HepG2 (cell line): ENCODE results near the gene HPD. TPM values are rescaled to one million over a fixed set of nuclear protein-coding genes. Genes with fewer than 3 reads are reported as not detected.
A peak's percentile ranks its signal among the peaks of the same experiment; 100 is the strongest.

Experiments used
- AGO1 ChIP-seq: fragments of 200-400 bp; formaldehyde crosslinking; IDR thresholded peaks from 2 replicates; pipeline ENCODE4 v1.6.1; 2017; ENCODE audit warnings: mild to moderate bottlenecking, low read depth, low read length, moderate library complexity; ENCODE audit not compliant: poor library complexity, severe bottlenecking
- CBFB ChIP-seq: sonication (generic); formaldehyde crosslinking; IDR thresholded peaks from 2 replicates; pipeline ENCODE4 v1.4.0; 2020; ENCODE audit warnings: missing genetic modification reagents
- HNRNPK ChIP-seq: fragments of 200-400 bp; formaldehyde crosslinking; IDR thresholded peaks from 2 replicates; pipeline ENCODE4 v1.6.1; 2018; ENCODE audit warnings: low read length, low read depth, moderate library complexity, mild to moderate bottlenecking; ENCODE audit not compliant: poor library complexity, severe bottlenecking
- IRX3 ChIP-seq: sonication (generic); formaldehyde crosslinking; IDR thresholded peaks from 2 replicates; pipeline ENCODE4 v1.8.1; 2023; ENCODE audit warnings: mild to moderate bottlenecking, low read depth, missing genetic modification reagents, borderline replicate concordance
- ISX ChIP-seq: sonication (generic); formaldehyde crosslinking; conservative IDR thresholded peaks from 2 replicates; pipeline ENCODE4 v1.5.0; 2020; ENCODE audit warnings: missing genetic modification reagents
- NCOA5 ChIP-seq: sonication (generic); formaldehyde crosslinking; IDR thresholded peaks from 2 replicates; pipeline ENCODE4 v1.4.0; 2020; ENCODE audit warnings: missing genetic modification reagents
- NFE2L2 ChIP-seq: fragments of 150-350 bp; IDR thresholded peaks from 2 replicates; pipeline ENCODE4 v1.6.1; 2014; ENCODE audit warnings: low read length
- POLR2AphosphoS2 ChIP-seq: IDR thresholded peaks from 2 replicates; pipeline ENCODE4 v1.6.1; 2011; ENCODE audit warnings: low read depth, low read length, improper control_type of control experiment
- RERE ChIP-seq: IDR thresholded peaks from 2 replicates; pipeline ENCODE4 v1.6.1; 2016; ENCODE audit warnings: low read depth, missing genetic modification reagents, missing compliant biosample characterization
- SNRNP70 ChIP-seq: fragments of 200-400 bp; formaldehyde crosslinking; IDR thresholded peaks from 2 replicates; pipeline ENCODE4 v1.6.1; 2017; ENCODE audit warnings: mild to moderate bottlenecking, low read depth, low read length, moderate library complexity
- SYNCRIP ChIP-seq: fragments of 200-400 bp; formaldehyde crosslinking; IDR thresholded peaks from 2 replicates; pipeline ENCODE4 v1.6.1; 2018; ENCODE audit warnings: mild to moderate bottlenecking, low read depth, low read length; ENCODE audit not compliant: insufficient read depth
- TARDBP ChIP-seq: sonication (generic); formaldehyde crosslinking; IDR thresholded peaks from 2 replicates; pipeline ENCODE4 v1.8.0; 2022; ENCODE audit warnings: mild to moderate bottlenecking, missing genetic modification reagents
- TEAD2 ChIP-seq: sonication (generic); formaldehyde crosslinking; IDR thresholded peaks from 2 replicates; pipeline ENCODE4 v1.9.0; 2021; ENCODE audit warnings: missing genetic modification reagents
- ZBTB3 ChIP-seq: sonication (generic); formaldehyde crosslinking; IDR thresholded peaks from 2 replicates; pipeline ENCODE4 v1.4.0; 2020; ENCODE audit warnings: low read depth, mild to moderate bottlenecking, moderate library complexity, missing genetic modification reagents, borderline replicate concordance
- ZNF451 ChIP-seq: sonication (generic); formaldehyde crosslinking; IDR thresholded peaks from 2 replicates; pipeline ENCODE4 v1.5.0; 2020; ENCODE audit warnings: mild to moderate bottlenecking, missing genetic modification reagents
- ZNF496 ChIP-seq: sonication (generic); formaldehyde crosslinking; IDR thresholded peaks from 2 replicates; pipeline ENCODE4 v1.8.1; 2023; ENCODE audit warnings: mild to moderate bottlenecking, moderate library complexity, missing genetic modification reagents; ENCODE audit not compliant: insufficient replicate concordance
- ZNF839 ChIP-seq: sonication (generic); formaldehyde crosslinking; IDR thresholded peaks from 2 replicates; pipeline ENCODE4 v1.4.0; 2020; ENCODE audit warnings: missing genetic modification reagents, mild to moderate bottlenecking, borderline replicate concordance
- ZNF850 ChIP-seq: sonication (generic); formaldehyde crosslinking; conservative IDR thresholded peaks from 2 replicates; pipeline ENCODE4 v1.9.0; 2021; ENCODE audit warnings: mild to moderate bottlenecking, missing genetic modification reagents
- ZSCAN12 ChIP-seq: sonication (generic); formaldehyde crosslinking; IDR thresholded peaks from 2 replicates; pipeline ENCODE4 v1.9.0; 2021; ENCODE audit warnings: mild to moderate bottlenecking, missing genetic modification reagents
- polyA plus RNA-seq, 8 experiments: library from polyadenylated mRNA; depleted of rRNA in 3 of 8; stranded (reverse) in 7 of 8; unstranded in 1 of 8; fragments of >200 nt; fragmentation: Illumina TruSeq in 4 of 8; extraction: Trizol in 4 of 8; gene quantifications; 2 replicates each; pipeline versions ENCODE4 v1.2.1 to v1.2.3, GENCODE V29; 2011 to 2016; ENCODE audit warnings: low read depth in 4 of 8, missing spikeins in 1 of 8, mixed read lengths in 1 of 8; ENCODE audit not compliant: insufficient read depth in 1 of 8
- total RNA-seq, 5 experiments: library from RNA; depleted of rRNA; stranded (reverse); fragments of >200 nt; fragmentation: Illumina TruSeq; extraction: Trizol; gene quantifications; 2 replicates each; pipeline ENCODE4 v1.2.3, GENCODE V29; 2016; ENCODE audit warnings: low read depth in 1 of 5
- TF ChIP-seq, protein P1 (sequence below): sonication (generic); formaldehyde crosslinking; IDR thresholded peaks from 2 replicates; pipeline ENCODE4 v1.4.0; 2020; ENCODE audit warnings: low read depth, missing genetic modification reagents

HPD gene
- total and polyA plus RNA-seq, 2 of the 13 experiments (the other 11 are each of a cell fraction or from before 2014, with no cell fraction given), result 120 to 195 TPM

DNA sequence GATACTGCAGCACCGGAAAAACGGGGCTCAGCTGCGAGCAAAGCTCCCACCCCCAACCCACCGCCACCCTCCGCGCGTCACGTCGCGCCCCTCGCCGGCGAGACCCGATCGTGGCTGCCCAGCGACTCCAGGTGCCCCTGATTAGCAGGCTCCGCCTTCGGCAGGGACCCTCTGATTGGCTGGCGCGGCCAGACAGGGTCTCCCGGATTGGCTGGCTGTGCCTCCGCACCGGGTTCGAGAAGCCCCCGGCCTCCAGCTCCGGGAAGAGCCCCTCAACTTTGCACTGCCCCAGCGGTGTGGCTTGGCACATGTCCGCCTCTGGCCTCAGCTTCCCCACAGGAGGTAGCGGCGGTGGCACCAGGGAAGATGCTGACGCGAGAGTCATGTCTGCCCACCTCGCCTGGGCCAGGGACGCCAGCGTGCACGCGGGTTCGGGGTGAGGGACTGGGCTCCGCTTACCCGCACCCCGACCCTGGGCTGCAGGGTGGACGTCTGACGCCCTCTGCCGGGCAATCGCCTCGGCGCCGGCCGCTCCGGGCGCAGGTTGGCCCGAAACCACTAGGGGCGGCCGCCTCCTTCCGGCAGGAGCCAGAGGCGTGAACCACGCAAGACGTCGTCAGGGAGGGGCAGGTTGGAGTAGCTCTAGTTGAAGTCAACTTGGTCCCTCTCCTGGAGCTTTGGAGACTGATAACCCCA, 64.7 kb downstream of the HPD start (continued):
- TF ChIP-seq HNRNPK (no peak), NFE2L2 (no peak), ZSCAN12 (peak; percentile 78; the same call in 1 of the 2 replicates), IRX3 (CRISPR knock-in tag) (peak; percentile 8; the same call in 1 of the 2 replicates), NCOA5 (CRISPR knock-in tag) (no peak), AGO1 (peak; percentile 98), ISX (CRISPR knock-in tag) (no peak), ZNF451 (CRISPR knock-in tag) (0 out of 2 replicates have a peak, but pooled peaks have one; percentile 76), POLR2AphosphoS2 (no peak), ZBTB3 (CRISPR knock-in tag) (no peak), SNRNP70 (no peak), RERE (no peak), TARDBP (CRISPR knock-in tag) (no peak), TEAD2 (CRISPR knock-in tag) (no peak), ZNF850 (no peak), SYNCRIP (no peak), CBFB (peak; percentile 75), ZNF496 (CRISPR knock-in tag) (no peak), ZNF839 (no peak)
- TF ChIP-seq, protein P1, sequence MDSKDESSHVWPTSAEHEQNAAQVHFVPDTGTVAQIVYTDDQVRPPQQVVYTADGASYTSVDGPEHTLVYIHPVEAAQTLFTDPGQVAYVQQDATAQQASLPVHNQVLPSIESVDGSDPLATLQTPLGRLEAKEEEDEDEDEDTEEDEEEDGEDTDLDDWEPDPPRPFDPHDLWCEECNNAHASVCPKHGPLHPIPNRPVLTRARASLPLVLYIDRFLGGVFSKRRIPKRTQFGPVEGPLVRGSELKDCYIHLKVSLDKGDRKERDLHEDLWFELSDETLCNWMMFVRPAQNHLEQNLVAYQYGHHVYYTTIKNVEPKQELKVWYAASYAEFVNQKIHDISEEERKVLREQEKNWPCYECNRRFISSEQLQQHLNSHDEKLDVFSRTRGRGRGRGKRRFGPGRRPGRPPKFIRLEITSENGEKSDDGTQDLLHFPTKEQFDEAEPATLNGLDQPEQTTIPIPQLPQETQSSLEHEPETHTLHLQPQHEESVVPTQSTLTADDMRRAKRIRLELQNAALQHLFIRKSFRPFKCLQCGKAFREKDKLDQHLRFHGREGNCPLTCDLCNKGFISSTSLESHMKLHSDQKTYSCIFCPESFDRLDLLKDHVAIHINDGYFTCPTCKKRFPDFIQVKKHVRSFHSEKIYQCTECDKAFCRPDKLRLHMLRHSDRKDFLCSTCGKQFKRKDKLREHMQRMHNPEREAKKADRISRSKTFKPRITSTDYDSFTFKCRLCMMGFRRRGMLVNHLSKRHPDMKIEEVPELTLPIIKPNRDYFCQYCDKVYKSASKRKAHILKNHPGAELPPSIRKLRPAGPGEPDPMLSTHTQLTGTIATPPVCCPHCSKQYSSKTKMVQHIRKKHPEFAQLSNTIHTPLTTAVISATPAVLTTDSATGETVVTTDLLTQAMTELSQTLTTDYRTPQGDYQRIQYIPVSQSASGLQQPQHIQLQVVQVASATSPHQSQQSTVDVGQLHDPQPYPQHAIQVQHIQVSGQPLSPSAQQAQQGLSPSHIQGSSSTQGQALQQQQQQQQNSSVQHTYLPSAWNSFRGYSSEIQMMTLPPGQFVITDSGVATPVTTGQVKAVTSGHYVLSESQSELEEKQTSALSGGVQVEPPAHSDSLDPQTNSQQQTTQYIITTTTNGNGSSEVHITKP (CRISPR knock-in tag), result 0 out of 2 replicates have a peak, but pooled peaks have one; percentile 42
